GM12873 (cell line): Measurements from ENCODE around the gene ALDOA.

Experiments used
- TF ChIP-seq, protein P1 (sequence below): IDR thresholded peaks from 2 replicates; pipeline ENCODE4 v1.5.1; 2012; ENCODE audit warnings: low read depth, mild to moderate bottlenecking, moderate library complexity, low read length, control low read depth; ENCODE audit not compliant: insufficient read depth; ENCODE audit errors: missing control alignments

ALDOA gene

DNA sequence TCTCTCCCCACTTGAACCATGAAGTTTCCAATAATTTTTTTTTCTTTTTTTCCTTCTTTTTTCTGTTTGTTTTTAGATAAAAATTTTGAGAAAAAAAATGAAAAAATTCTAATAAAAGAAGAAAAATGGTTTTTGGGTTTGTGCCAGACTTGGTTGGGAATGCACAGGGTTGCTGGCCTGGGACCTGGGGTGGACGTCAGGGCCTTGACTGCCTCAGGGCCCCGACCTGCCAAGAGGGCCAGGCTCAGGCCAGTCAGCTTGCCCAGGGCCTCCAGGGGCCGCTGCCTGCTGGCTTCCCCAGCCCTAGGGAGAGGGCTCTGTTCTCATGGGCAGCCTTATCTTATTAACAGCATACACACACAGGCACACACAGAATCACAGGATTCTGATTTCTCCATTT, 19.7 kb downstream of the ALDOA start:
- TF ChIP-seq, protein P1, sequence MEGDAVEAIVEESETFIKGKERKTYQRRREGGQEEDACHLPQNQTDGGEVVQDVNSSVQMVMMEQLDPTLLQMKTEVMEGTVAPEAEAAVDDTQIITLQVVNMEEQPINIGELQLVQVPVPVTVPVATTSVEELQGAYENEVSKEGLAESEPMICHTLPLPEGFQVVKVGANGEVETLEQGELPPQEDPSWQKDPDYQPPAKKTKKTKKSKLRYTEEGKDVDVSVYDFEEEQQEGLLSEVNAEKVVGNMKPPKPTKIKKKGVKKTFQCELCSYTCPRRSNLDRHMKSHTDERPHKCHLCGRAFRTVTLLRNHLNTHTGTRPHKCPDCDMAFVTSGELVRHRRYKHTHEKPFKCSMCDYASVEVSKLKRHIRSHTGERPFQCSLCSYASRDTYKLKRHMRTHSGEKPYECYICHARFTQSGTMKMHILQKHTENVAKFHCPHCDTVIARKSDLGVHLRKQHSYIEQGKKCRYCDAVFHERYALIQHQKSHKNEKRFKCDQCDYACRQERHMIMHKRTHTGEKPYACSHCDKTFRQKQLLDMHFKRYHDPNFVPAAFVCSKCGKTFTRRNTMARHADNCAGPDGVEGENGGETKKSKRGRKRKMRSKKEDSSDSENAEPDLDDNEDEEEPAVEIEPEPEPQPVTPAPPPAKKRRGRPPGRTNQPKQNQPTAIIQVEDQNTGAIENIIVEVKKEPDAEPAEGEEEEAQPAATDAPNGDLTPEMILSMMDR, result no peak

DNA sequence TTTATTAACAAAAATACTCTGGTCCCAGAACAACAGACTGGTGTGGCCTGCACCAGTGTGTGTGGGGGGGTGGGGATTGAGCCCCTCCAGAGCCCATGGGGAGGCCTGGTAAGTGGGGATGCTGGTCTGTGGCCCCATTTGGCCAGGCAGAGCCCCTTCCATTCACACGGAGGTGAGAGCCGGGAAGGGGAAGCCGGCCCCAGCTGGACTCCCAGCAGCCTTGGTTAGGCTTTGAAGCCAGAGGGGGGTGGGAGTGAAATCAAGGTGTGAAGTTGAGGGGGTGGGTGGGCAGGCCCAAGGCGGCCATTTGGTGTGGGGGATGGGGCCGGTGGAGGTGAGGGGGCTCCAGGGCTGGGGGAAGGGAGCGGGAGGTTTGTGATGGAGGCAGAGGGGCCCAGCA, 20.3 kb downstream of the ALDOA start:
- TF ChIP-seq, protein P1, result no peak

DNA sequence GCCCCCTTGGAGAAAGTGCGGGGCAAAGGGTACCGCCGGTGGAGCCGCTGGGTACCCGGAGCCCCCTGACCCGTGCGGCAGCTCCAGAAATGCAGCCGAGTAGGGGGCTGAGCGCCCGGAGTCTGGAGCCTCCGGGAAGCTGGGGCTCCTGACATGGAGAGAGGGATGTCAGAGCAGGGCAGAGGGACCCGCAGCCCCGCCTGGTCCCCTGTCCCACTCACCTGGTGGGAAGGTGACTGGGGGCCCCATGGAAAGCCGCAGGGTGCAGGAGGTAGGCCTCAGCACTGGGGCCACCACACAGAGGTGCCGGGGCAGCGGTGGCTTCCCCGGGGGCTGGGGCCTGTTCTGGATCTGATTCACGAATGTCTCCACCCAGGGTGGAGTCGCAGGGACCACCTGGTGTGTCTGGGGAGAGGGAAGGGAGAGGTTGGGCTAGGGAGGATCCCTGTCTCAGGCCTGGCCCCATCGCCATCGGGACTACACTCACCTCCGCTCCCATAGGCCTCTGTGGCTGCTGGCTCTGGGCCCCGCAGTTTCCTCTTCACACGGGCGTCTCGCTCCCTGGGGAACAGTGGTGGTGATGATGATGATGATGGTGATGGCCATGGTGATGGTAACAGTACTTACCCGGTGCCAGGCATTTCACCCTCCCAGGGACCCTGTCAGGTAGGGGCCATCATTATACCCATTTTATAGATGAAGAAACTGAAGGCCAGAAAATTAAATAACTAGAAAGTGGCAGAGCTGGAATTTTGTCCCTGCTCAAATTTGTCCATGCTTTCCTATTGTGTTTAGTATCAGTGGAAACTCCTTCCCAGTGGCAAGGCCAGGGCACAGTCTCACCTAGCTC, 21.0 kb downstream of the ALDOA start:
- TF ChIP-seq, protein P1, result no peak

DNA sequence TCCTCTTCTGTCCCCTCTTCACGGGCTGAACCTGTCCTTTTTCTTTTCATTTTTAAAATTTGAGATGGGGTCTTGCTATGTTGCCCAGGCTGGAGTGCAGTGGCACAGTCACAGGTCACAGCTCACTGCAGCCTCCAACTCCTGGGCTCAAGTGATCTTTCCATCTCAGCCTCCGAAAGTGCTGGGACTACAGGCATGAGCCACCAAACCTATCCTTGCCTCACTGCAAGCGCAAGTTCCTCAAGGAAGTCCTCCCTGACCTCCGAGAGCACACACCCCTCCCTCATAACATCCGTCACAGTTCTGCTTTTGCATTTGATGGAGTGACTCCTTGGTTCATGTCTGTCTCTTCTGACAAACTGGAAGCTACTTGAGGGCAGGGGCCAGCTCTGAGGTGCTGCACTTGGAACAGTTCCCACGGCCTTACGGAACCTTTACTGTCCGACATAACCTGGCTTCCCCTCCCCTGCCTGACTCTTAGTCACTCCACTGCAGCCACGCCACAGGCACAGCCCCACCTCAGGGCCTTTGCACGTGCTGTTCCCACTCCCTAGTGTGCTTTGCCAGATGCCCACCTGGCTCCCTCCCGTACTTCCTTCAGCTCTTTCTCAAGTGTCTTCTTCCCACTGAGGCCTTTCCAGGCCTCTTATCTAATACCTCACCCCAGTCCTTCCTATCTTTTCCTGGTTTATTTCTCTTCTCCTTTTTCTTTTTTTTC, 21.8 kb downstream of the ALDOA start:
- TF ChIP-seq, protein P1, result no peak

DNA sequence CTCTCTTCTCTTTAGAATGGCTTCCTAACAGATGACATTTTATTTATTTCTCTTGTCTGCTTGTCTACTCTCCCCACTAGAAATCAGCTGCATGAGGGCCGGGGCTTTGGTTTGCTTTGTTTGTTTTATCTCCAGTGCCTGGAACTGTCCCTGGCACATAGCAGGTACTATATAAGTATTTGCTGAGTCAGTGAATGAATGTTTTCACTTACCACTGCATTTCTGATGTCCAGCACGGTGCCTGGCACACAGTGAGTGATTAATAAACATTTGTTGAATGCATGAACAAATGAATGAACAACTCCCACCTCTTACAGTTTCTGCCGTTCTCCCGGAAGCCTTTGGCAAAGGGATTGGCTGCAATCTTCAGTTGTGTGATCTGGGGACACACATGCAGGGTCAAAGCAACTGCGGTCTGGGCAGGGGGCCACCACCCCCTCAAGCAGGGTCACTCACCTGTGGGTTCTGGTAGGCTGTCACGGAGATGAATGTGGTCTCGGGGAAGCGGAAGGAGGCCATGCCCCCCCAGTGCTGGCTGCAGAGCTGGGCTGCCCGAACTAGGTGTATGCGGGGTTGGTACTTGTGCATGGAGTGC, 22.8 kb downstream of the ALDOA start:
- TF ChIP-seq, protein P1, result no peak

DNA sequence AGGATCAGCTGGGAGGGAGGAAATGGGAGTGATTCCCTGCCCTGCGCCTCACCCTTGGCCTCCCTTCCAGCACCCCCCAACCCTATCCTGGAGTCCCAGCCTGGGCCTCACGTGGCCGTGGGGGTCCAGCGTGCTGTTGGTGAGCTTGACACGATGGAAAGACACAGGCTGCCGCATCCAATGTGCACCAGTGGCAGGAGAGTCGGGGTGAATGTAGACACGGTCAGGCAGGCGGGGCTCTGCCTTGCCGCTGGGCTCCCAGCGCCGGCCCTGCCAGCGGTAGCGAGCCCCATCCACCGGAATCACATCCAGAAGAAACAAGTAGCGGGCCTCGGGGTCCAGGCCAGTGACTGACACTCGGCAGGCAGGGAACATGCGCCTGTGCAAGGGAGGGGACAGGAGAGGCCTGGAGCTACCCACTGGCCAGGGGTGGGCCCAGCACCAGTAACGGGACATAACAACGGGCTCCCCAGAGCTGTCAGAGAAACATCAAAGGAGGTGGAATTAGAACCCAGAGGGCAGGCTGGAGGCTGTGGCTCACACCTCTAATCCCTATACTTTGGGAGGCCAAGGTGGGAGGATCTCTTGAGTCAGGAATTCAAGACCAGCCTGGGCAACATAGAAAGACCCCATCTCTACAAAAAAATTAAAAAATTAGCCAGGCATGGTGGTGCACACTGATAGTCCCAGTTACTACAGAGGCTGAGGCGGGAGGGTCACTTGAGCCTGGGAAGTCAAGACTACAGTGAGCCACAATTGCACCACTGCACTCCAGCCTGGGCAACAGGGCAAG, 23.5 kb downstream of the ALDOA start:
- TF ChIP-seq, protein P1, result no peak
